ENCODE measurements around the gene C3orf20. TPM values are rescaled to one million over a fixed set of nuclear protein-coding genes. Genes with fewer than 3 reads are reported as not detected.
A peak's percentile ranks its signal among the peaks of the same experiment; 100 is the strongest.

The C3orf20 gene
- total and polyA plus RNA-seq, 11 donors, result 0.21 to 0.31 TPM; not detected in 9

DNA sequence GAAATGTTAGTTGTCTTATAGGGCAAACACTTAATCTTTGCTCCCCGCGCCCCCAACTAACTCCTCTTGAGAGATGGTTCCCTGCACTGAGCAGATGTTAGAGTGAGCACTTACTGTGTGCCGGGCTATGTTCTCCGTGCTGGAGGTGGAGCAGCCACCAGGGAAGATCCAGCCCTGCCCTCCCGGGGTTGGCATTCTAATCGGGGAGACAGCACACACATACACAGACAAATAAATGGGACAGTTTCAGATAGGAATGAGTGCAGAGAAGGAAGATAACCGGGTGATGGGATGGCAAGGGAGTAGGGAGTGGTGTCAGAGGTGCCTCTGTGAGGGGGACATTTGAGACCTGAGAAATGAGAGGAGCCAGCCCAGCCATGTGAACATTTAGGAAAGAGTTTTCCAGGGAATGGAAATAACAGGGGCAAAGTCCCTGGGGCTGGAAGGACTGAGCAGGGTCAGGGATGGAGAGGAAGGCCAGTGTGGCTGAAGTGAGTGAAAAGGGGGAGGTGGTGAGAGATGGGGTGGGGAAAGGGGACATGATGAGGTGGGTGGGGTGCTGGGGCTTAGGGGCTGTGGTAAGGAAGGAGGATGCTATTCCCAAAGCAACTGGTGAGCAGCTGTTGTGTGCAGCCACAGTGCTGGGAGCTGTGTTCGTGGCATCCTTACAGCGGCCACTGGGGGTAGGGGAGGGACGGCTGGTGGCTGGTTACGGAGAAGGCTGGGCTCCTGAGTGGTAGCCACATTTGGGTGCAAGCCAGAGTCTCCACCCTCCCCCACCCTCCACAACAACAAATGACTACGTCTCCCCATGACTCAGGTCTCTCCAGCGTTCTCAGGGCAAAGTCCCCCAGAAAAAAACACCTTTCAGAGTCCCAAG, 128.4 kb downstream of the C3orf20 start:
- ATAC-seq, result peak; percentile 57 to 64 (median 58)

DNA sequence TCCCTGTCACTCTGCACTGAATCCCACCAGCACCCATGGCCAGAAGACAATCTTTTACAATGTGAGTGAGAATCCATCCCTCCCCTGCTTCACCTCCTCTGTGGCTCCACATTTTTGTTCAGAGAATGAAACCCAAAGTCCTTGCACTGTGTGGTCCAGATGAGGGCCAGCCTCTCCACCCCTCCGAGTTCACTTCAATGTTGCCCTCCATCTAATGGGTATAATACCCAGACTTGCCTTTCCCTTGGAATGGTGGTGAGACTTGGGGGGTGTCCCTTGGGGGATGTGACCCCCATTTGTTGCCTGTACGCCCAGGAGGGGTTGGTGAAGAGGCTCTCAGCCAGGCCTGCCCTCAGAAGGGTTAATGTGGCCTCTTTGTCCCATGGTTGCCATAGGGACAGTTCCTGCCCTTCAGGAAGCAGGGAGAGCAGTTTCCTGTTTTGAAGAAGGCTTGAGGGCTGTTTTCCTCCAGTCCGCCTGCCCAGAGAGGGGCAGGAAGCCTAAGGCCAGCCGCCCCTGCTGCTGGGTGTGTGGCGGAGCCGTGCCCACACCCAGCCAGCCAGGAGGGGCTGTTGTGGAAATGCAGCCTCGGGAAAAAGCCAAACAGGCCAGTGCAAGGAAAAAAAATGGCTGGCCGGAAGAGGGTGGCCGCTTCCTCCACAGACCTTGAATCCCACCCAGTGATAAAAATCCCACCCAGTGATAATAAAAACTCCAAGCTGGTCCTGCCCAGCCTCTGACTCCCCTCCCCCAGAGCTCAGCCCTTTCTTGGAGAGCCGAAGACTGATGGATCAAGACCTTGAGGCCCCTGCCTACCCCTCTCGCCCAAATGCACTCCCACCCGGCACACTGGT, 129.3 kb downstream of the C3orf20 start:
- DNase-seq, result peak; percentile 60 to 73 (median 63)
- peak overlapping the region; percentile 27 to 90 (median 74) for H3K27ac ChIP-seq
- no peak overlapping the region for H3K4me3 ChIP-seq

More for the DNA sequence above, 128.4 kb downstream of the C3orf20 start:
- Histone ChIP-seq H3K9me3 (peaks cover 0 to 6% (median 0%) of the 10 kb centered on the region in 12 donors), H3K4me3 (no peak overlapping the region), H3K4me1 (peaks cover 3 to 45% (median 32%) of the 10 kb centered on the region in 12 donors), H3K36me3 (no peaks in the 10 kb centered on the region), H3K27ac (peak overlapping the region; percentile 14 to 90 (median 74)), H3K27me3 (peaks cover 0 to 9% (median 0%) of the 10 kb centered on the region in 9 donors)
- TF ChIP-seq, protein P1, sequence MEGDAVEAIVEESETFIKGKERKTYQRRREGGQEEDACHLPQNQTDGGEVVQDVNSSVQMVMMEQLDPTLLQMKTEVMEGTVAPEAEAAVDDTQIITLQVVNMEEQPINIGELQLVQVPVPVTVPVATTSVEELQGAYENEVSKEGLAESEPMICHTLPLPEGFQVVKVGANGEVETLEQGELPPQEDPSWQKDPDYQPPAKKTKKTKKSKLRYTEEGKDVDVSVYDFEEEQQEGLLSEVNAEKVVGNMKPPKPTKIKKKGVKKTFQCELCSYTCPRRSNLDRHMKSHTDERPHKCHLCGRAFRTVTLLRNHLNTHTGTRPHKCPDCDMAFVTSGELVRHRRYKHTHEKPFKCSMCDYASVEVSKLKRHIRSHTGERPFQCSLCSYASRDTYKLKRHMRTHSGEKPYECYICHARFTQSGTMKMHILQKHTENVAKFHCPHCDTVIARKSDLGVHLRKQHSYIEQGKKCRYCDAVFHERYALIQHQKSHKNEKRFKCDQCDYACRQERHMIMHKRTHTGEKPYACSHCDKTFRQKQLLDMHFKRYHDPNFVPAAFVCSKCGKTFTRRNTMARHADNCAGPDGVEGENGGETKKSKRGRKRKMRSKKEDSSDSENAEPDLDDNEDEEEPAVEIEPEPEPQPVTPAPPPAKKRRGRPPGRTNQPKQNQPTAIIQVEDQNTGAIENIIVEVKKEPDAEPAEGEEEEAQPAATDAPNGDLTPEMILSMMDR (IDR thresholded peaks at IDR 0.05), result peak in 1 of 12 donors; percentile 9
- no peak for TF ChIP-seq POLR2A (IDR thresholded peaks at IDR 0.05)
- WGBS, 4 donors, result 53 to 57% (median 55%) methylated on average over 13 of the region's 13 CpGs
- peak in 1 of 5 donors; percentile 59 for DNase-seq
- intact Hi-C loops (cut with DNase I), result loop anchor here in 1 of 10 donors (5.0 kb wide), 2 partner anchors 59 to 74 kb away; no protein-coding TSS in a partner anchor

DNA sequence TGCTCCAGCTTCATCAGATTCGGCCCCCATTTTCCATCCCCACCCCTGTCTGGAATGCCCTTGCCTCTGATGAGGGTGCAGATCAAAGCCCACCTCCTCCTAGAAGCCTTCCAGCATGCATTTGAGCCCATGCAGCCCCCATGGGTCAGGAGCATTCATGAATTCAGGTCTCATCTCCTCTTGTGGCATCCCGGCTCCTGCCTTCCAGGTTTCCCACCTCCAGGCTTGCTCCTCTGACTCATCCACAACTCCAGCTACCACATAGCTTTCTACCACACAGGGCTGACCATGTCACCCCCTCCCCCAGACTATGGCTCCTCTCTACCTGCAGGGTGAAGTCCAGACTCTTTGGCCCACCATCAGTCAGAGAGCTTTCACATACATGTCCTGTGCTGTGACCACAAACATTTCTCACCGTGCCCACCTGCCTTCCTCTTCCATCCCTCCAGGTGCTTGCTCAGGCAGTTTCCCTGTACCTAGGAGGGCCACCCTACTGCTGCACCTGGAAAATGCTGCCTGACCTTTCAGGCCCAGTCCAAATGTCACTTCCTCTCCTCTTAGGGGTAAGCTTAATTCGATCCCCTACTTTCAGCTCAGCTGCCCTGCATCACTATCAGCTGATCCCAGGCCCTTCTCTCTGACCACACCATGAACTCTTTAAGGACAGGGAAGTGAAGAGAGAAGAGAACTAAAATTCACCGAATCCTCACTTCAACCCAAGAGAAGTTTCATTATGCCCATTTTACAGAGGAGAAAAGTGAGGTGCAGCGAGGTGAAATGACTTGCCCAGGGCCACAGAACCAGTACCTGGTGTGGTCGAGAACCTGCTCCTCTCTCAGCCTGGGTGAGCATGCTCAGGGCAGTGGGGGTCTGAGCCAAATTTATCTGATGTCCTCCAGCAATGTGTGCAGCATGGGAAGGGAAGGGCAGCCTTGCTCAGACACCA, 130.2 kb downstream of the C3orf20 start:
- no peak overlapping the region for H3K4me3 ChIP-seq
- no peaks in the 10 kb centered on the region for H3K36me3 ChIP-seq
- intact Hi-C loops (cut with DNase I), result loop anchor here in 2 of 10 donors (5.0 kb wide), 3 partner anchors 42 to 72 kb away; no protein-coding TSS in a partner anchor
- peak overlapping the region; percentile 27 to 90 (median 74) for H3K27ac ChIP-seq
- TF ChIP-seq POLR2A (IDR thresholded peaks at IDR 0.05), result no peak
- TF ChIP-seq, protein P1 (IDR thresholded peaks at IDR 0.05), result no peak
- no peak for ATAC-seq
- DNase-seq, result no peak
- H3K9me3 ChIP-seq, result no peaks in the 10 kb centered on the region
- 66 to 74% (median 71%) methylated on average over 7 of the region's 7 CpGs for WGBS, 4 donors
- peaks cover 0 to 22% (median 3%) of the 10 kb centered on the region in 9 donors for H3K27me3 ChIP-seq
- H3K4me1 ChIP-seq, result peaks cover 3 to 54% (median 37%) of the 10 kb centered on the region in 12 donors

More for the DNA sequence above, 129.3 kb downstream of the C3orf20 start:
- peaks cover 0 to 13% (median 0%) of the 10 kb centered on the region in 9 donors for H3K27me3 ChIP-seq
- no peak for TF ChIP-seq POLR2A (IDR thresholded peaks at IDR 0.05)
- TF ChIP-seq, protein P1 (IDR thresholded peaks at IDR 0.05), result peak in 3 of 12 donors; percentile 9 to 21 (median 9)
- WGBS, 4 donors, result 42 to 50% (median 44%) methylated on average over 11 to 12 of the region's 12 CpGs
- no peaks in the 10 kb centered on the region for H3K36me3 ChIP-seq
- H3K9me3 ChIP-seq, result peaks cover 0 to 6% (median 0%) of the 10 kb centered on the region in 12 donors
- ATAC-seq, result peak; percentile 49 to 91 (median 82)
- peaks cover 3 to 45% (median 32%) of the 10 kb centered on the region in 12 donors for H3K4me1 ChIP-seq
- intact Hi-C loops (cut with DNase I), result loop anchor here in 1 of 10 donors (5.0 kb wide), 2 partner anchors 58 to 73 kb away; no protein-coding TSS in a partner anchor

Measured in heart left ventricle (tissue), 16 donors.